ENCODE data around the gene TGFBR3. TPM values are rescaled to one million over a fixed set of nuclear protein-coding genes. Genes with fewer than 3 reads are reported as not detected.

The TGFBR3 gene
- total and polyA plus RNA-seq, 9 of the 15 experiments (the other 6 are each of a cell fraction or from before 2014, with no cell fraction given): 3.6 to 32.4 (median 15.6) TPM

GRCh38 chr1:91707114-91707889 is 178.6 kb downstream of the TGFBR3 start (continued):
- TF ChIP-seq CREB3 (tag; conservative IDR thresholded peaks at IDR 0.05; ENCODE audit: low read depth): peak; percentile 50; the same call in 1 of the 2 replicates
- 0 out of 2 replicates have a peak, but pooled peaks have one; percentile 22 for TF ChIP-seq ETV1 (tag; conservative IDR thresholded peaks at IDR 0.05; ENCODE audit: low read depth)
- TF ChIP-seq KLF16 (IDR thresholded peaks at IDR 0.05): no peak
- TF ChIP-seq E2F3 (CRISPR knock-in tag; IDR thresholded peaks at IDR 0.05): 0 out of 2 replicates have a peak, but pooled peaks have one; percentile 56
- 0 out of 2 replicates have a peak, but pooled peaks have one; percentile 45 for TF ChIP-seq HBP1 (CRISPR knock-in tag; IDR thresholded peaks at IDR 0.05)
- peak; percentile 36; the same call in 1 of the 2 replicates for TF ChIP-seq L3MBTL2 (IDR thresholded peaks at IDR 0.05)
- TF ChIP-seq ZBTB11 (CRISPR knock-in tag; IDR thresholded peaks at IDR 0.05): 0 out of 6 replicates have a peak, but pooled peaks of 1 of the 3 experiments have one; percentile 7
- TF ChIP-seq PHB (CRISPR knock-in tag; IDR thresholded peaks at IDR 0.05): no peak
- no peak for TF ChIP-seq CUX1 (CRISPR knock-in tag; IDR thresholded peaks at IDR 0.05)
- TF ChIP-seq PYGO2 (tag; IDR thresholded peaks at IDR 0.05): 0 out of 2 replicates have a peak, but pooled peaks have one; percentile 18
- peak; percentile 72 for TF ChIP-seq MEIS2 (IDR thresholded peaks at IDR 0.05; ENCODE audit: partially characterized antibody)
